Measurements from ENCODE around the gene F2RL3. TPM values are rescaled to one million over a fixed set of nuclear protein-coding genes. Genes with fewer than 3 reads are reported as not detected.
"Not testable (repeated sequence)": the region's sequence is repeated elsewhere in the genome, so short reads cannot be mapped to it uniquely, and the experiment has no call there.

F2RL3 gene
- total RNA-seq, 5 donors from 2014 or later (not counting 1 experiment from before 2014, with no cell fraction given) = 0.15 to 0.44 (median 0.30) TPM; not detected in 2

DNA sequence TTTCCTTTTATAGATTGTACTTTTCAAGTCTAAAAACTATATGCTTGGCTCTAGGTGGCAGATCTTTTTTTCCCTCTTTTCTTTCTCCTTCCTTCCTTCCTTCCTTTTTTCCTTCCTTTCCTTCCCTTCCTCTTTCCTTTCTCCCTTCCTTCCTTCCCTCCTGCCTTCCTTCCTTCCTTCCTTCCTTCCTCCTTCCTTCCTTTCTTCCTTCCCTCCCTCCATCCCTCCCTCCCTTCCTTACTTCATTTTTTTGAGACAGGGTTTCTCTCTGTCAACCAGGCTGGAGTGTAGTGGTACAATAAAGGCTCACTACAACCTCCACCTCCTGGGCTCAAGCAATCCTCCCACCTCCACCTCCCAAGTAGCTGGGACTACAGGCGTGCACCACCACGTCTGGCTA, 48.1 kb downstream of the F2RL3 start:
- Histone ChIP-seq H3K4me1 (ENCODE audit: control insufficient read depth in 1 of 2, extremely low read depth in 1 of 2, insufficient read depth in 2 of 2, low read length in 2 of 2) (no peaks in the 10 kb centered on the region), H3K9me3 (peaks cover 7% of the 10 kb centered on the region), H3K27ac (ENCODE audit: low read length) (no peak overlapping the region), H3K27me3 (replicated peaks in 1 of 2; ENCODE audit: control insufficient read depth in 2 of 2, extremely low read depth in 1 of 2, insufficient read depth in 2 of 2, low read length in 1 of 2) (peaks cover 0 to 16% of the 10 kb centered on the region in 2 experiments), H3K36me3 (ENCODE audit: control insufficient read depth in 2 of 2, extremely low read depth in 1 of 2, insufficient read depth in 1 of 2, low read length in 1 of 2) (no peaks in the 10 kb centered on the region), H3K4me3 (ENCODE audit: control insufficient read depth in 1 of 2, extremely low read depth in 1 of 2, low read length in 1 of 2) (no peak overlapping the region)
- no peak for ATAC-seq (replicated peaks in 1 of 4)
- 80% methylated on average over 1 of the region's 2 CpGs for WGBS (ENCODE audit: insufficient coverage)
- no peak overlapping the region for H3K4me3 Mint-ChIP-seq
- H3K9me3 Mint-ChIP-seq = peaks cover 10 to 23% (median 20%) of the 10 kb centered on the region in 3 donors
- H3K36me3 Mint-ChIP-seq = no peaks in the 10 kb centered on the region
- H3K4me1 Mint-ChIP-seq = no peaks in the 10 kb centered on the region
- H3K27ac Mint-ChIP-seq = no peak overlapping the region
- peaks cover 3 to 4% of the 10 kb centered on the region in 2 donors for H3K27me3 Mint-ChIP-seq
- DNase-seq = no peak
- ChIA-PET POLR2A (no interaction called here), CTCF (no interaction called here)

DNA sequence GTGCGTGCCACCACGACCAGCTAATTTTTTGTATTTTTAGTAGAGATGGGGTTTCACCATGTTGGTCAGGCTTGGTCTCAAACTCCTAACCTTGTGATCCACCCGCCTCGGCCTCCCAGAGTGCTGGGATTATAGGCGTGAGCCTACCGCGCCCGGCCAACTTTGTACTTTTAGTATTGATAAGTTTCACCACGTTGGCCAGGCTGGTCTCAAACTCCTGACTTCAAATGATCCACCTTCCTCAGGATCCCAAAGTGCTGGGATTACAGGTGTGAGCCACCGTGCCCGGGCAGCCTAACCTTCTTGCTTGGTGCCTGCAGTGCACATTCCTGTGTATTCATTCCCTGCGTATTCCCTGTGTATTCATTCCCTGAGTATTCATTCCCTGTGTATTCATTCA, 49.0 kb downstream of the F2RL3 start:
- CTCF ChIA-PET = not testable (repeated sequence)
- peaks cover 10 to 23% (median 20%) of the 10 kb centered on the region in 3 donors for H3K9me3 Mint-ChIP-seq

DNA sequence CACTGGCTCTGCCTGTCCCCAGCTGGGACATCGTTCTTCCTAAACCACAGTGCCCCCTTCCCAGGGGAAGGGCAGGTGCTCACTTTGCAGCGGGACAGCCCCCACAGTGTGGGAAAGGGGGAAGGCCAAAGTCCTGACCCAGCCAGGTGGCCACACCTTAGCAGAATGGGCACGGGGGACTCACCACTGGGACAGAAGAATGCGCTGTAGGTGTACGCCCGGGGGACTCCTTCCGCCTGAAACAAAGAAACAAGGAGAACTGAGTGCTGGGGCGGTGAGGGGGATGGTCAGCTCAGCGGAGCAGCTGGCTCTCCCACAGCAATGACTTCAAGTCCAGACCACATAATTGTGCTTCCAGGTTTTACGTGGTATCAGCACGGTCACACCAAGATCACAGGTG, 49.4 kb downstream of the F2RL3 start:
- Histone ChIP-seq H3K27me3 (replicated peaks in 1 of 2; ENCODE audit: control insufficient read depth in 2 of 2, extremely low read depth in 1 of 2, insufficient read depth in 2 of 2, low read length in 1 of 2) (peaks cover 0 to 16% of the 10 kb centered on the region in 2 experiments), H3K27ac (ENCODE audit: low read length) (no peak overlapping the region), H3K9me3 (peaks cover 7% of the 10 kb centered on the region), H3K4me1 (ENCODE audit: control insufficient read depth in 1 of 2, extremely low read depth in 1 of 2, insufficient read depth in 2 of 2, low read length in 2 of 2) (no peaks in the 10 kb centered on the region), H3K4me3 (ENCODE audit: control insufficient read depth in 1 of 2, extremely low read depth in 1 of 2, low read length in 1 of 2) (no peak overlapping the region), H3K36me3 (ENCODE audit: control insufficient read depth in 2 of 2, extremely low read depth in 1 of 2, insufficient read depth in 1 of 2, low read length in 1 of 2) (no peaks in the 10 kb centered on the region)
- Mint-ChIP-seq H3K4me3 (no peak overlapping the region), H3K27ac (no peak overlapping the region), H3K9me3 (peaks cover 10 to 21% (median 20%) of the 10 kb centered on the region in 3 donors), H3K4me1 (no peaks in the 10 kb centered on the region), H3K36me3 (no peaks in the 10 kb centered on the region), H3K27me3 (peaks cover 3 to 4% of the 10 kb centered on the region in 2 donors)
- CTCF ChIA-PET = no interaction called here
- no peak for ATAC-seq (replicated peaks in 1 of 4)
- WGBS (ENCODE audit: insufficient coverage) = 99% methylated on average over 8 of the region's 11 CpGs
- no peak for DNase-seq
- POLR2A ChIA-PET = no interaction called here

More for the DNA sequence above, 49.0 kb downstream of the F2RL3 start:
- 96% methylated on average over 3 of the region's 12 CpGs for WGBS (ENCODE audit: insufficient coverage)
- H3K27ac ChIP-seq (ENCODE audit: low read length); H3K36me3 Mint-ChIP-seq; H3K4me3 ChIP-seq (ENCODE audit: control insufficient read depth in 1 of 2, extremely low read depth in 1 of 2, low read length in 1 of 2); H3K27ac Mint-ChIP-seq; ATAC-seq (replicated peaks in 1 of 4); H3K4me1 ChIP-seq (ENCODE audit: control insufficient read depth in 1 of 2, extremely low read depth in 1 of 2, insufficient read depth in 2 of 2, low read length in 2 of 2); POLR2A ChIA-PET; H3K4me1 Mint-ChIP-seq; H3K36me3 ChIP-seq (ENCODE audit: control insufficient read depth in 2 of 2, extremely low read depth in 1 of 2, insufficient read depth in 1 of 2, low read length in 1 of 2); H3K27me3 Mint-ChIP-seq; DNase-seq; H3K9me3 ChIP-seq; H3K4me3 Mint-ChIP-seq: not testable (repeated sequence)
- peaks cover 0 to 16% of the 10 kb centered on the region in 2 experiments for H3K27me3 ChIP-seq (replicated peaks in 1 of 2; ENCODE audit: control insufficient read depth in 2 of 2, extremely low read depth in 1 of 2, insufficient read depth in 2 of 2, low read length in 1 of 2)

DNA sequence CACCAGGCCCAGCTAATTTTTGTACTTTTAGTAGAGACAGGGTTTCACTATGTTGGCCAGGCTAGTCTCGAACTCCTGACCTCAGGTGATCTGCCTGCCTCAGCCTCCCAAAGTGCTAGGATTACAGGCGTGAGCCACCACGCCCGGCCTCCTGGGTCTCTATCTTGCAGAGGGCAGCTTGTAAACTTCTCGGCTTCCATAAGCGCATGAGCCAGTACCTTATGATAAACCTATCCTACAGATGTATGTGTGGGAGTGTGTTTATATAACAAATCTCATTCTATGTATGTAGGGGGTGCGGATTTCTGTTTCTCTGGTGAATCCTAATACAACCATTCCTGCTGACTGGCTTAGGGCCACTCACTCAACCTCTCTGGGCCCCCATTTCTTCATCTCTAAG, 51.3 kb downstream of the F2RL3 start:
- H3K9me3 Mint-ChIP-seq; H3K4me3 Mint-ChIP-seq; H3K4me1 Mint-ChIP-seq; H3K36me3 ChIP-seq (ENCODE audit: control insufficient read depth in 2 of 2, extremely low read depth in 1 of 2, insufficient read depth in 1 of 2, low read length in 1 of 2); POLR2A ChIA-PET; H3K4me1 ChIP-seq (ENCODE audit: control insufficient read depth in 1 of 2, extremely low read depth in 1 of 2, insufficient read depth in 2 of 2, low read length in 2 of 2); H3K9me3 ChIP-seq; H3K27me3 Mint-ChIP-seq; H3K27ac ChIP-seq (ENCODE audit: low read length); ATAC-seq (replicated peaks in 1 of 4); H3K4me3 ChIP-seq (ENCODE audit: control insufficient read depth in 1 of 2, extremely low read depth in 1 of 2, low read length in 1 of 2); DNase-seq; CTCF ChIA-PET; H3K27ac Mint-ChIP-seq; H3K36me3 Mint-ChIP-seq: not testable (repeated sequence)
- H3K27me3 ChIP-seq (replicated peaks in 1 of 2; ENCODE audit: control insufficient read depth in 2 of 2, extremely low read depth in 1 of 2, insufficient read depth in 2 of 2, low read length in 1 of 2) = peaks cover 0 to 19% of the 10 kb centered on the region in 2 experiments
- WGBS (ENCODE audit: insufficient coverage) = no CpG with 5 or more reads among the region's 7 CpGs

DNA sequence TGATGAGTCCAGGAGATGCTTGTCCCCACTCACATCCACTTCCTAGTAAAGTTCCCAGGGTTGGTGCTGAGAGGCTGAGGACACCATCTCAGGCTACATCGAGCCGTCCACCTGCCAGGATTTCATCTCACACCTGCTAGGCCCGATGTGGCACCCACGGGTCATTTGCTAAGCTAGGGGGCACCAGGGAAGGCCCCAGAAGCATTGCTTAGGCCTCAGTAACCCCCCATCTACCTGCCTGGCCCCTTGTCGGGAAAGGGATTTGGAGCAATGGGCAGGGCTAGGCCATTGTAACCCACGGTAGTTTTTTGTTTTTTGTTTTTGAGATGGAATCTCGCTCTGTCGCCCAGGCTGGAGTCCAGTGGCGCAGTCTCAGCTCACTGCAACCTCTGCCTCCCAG, 51.8 kb downstream of the F2RL3 start:
- ChIA-PET POLR2A (interaction anchor here (0.5 to 0.6 kb wide), 2 partner anchors 13 to 847 kb away, joined by 4 to 5 read pairs; no protein-coding TSS in a partner anchor), CTCF (no interaction called here)
- no peaks in the 10 kb centered on the region for H3K4me1 Mint-ChIP-seq
- Histone ChIP-seq H3K9me3 (no peaks in the 10 kb centered on the region), H3K27me3 (replicated peaks in 1 of 2; ENCODE audit: control insufficient read depth in 2 of 2, extremely low read depth in 1 of 2, insufficient read depth in 2 of 2, low read length in 1 of 2) (peaks cover 0 to 19% of the 10 kb centered on the region in 2 experiments), H3K36me3 (ENCODE audit: control insufficient read depth in 2 of 2, extremely low read depth in 1 of 2, insufficient read depth in 1 of 2, low read length in 1 of 2) (no peaks in the 10 kb centered on the region), H3K4me3 (ENCODE audit: control insufficient read depth in 1 of 2, extremely low read depth in 1 of 2, low read length in 1 of 2) (no peak overlapping the region), H3K27ac (ENCODE audit: low read length) (no peak overlapping the region), H3K4me1 (ENCODE audit: control insufficient read depth in 1 of 2, extremely low read depth in 1 of 2, insufficient read depth in 2 of 2, low read length in 2 of 2) (no peaks in the 10 kb centered on the region)
- no peak overlapping the region for H3K27ac Mint-ChIP-seq
- DNase-seq (no peak), ATAC-seq (replicated peaks in 1 of 4) (no peak)
- no peak overlapping the region for H3K4me3 Mint-ChIP-seq
- H3K27me3 Mint-ChIP-seq = peaks cover 3 to 4% of the 10 kb centered on the region in 2 donors
- no peaks in the 10 kb centered on the region for H3K36me3 Mint-ChIP-seq
- H3K9me3 Mint-ChIP-seq = peaks cover 0 to 3% (median 0%) of the 10 kb centered on the region in 3 donors
- 100% methylated on average over 1 of the region's 9 CpGs for WGBS (ENCODE audit: insufficient coverage)

Other genes starting within 250 kb of the F2RL3 start
- gene SMIM7, start 228.9 kb upstream of the F2RL3 start, total RNA-seq = 10 to 100 TPM; 56.7 to 77.6 (median 73.1) TPM
- gene TMEM38A, start 227.9 kb upstream of the F2RL3 start, total RNA-seq = 1 to 10 TPM in 2 of 5 donors, under 1 TPM in 3; 0.45 to 2.0 (median 0.77) TPM
- gene NWD1, start 169.2 kb upstream of the F2RL3 start, total RNA-seq = under 1 TPM in 1 of 5 donors, not detected in 4; 0.03 TPM
- 10 to 100 TPM; 76.4 to 94.5 (median 84.1) TPM for gene SIN3B, start 59.6 kb upstream of the F2RL3 start, total RNA-seq
- 1 to 10 TPM; 2.1 to 6.2 (median 2.9) TPM for gene CPAMD8, start 137.8 kb downstream of the F2RL3 start, total RNA-seq
- gene HAUS8, start 186.5 kb downstream of the F2RL3 start, total RNA-seq = 10 to 100 TPM; 16.6 to 20.4 (median 19.3) TPM
- gene MYO9B, start 186.8 kb downstream of the F2RL3 start, total RNA-seq = 100 to 1,000 TPM; 185 to 220 (median 202) TPM

All from T-cell (primary cell).